ENCODE data around the gene RALGAPA2.

Gene RALGAPA2

GRCh38 chr20:20680991-20681508 lies 31.4 kb downstream of the RALGAPA2 start:
- no peak for DNase-seq

- no peak for DNase-seq
Measured at GRCh38 chr20:20679316-20679715, 33.1 kb downstream of the RALGAPA2 start.

- DNase-seq = no peak
Measured at GRCh38 chr20:20677186-20677585, 35.3 kb downstream of the RALGAPA2 start.

- DNase-seq = no peak
Measured at GRCh38 chr20:20668639-20669038, 43.8 kb downstream of the RALGAPA2 start.

- DNase-seq = no peak
Measured at GRCh38 chr20:20666359-20666758, 46.1 kb downstream of the RALGAPA2 start.

- no peak for DNase-seq
Measured at GRCh38 chr20:20665606-20666332, 46.7 kb downstream of the RALGAPA2 start.

- DNase-seq = no peak
Measured at GRCh38 chr20:20664795-20665589, 47.5 kb downstream of the RALGAPA2 start.

- DNase-seq = no peak
Measured at GRCh38 chr20:20663841-20664240, 48.6 kb downstream of the RALGAPA2 start.

- no peak for DNase-seq
Measured at GRCh38 chr20:20658871-20659431, 53.5 kb downstream of the RALGAPA2 start.

GRCh38 chr20:20658123-20658522 lies 54.3 kb downstream of the RALGAPA2 start:
- no peak for DNase-seq

GRCh38 chr20:20657092-20657491 lies 55.4 kb downstream of the RALGAPA2 start:
- DNase-seq = no peak

GRCh38 chr20:20655883-20656282 lies 56.6 kb downstream of the RALGAPA2 start:
- DNase-seq = no peak

GRCh38 chr20:20649945-20650344 lies 62.5 kb downstream of the RALGAPA2 start:
- no peak for DNase-seq

GRCh38 chr20:20643927-20644326 lies 68.5 kb downstream of the RALGAPA2 start:
- DNase-seq = no peak

- DNase-seq = no peak
Measured at GRCh38 chr20:20641783-20642182, 70.7 kb downstream of the RALGAPA2 start.

GRCh38 chr20:20638878-20639277 lies 73.6 kb downstream of the RALGAPA2 start:
- no peak for DNase-seq

GRCh38 chr20:20637998-20638725 lies 74.3 kb downstream of the RALGAPA2 start:
- no peak for DNase-seq

- no peak for DNase-seq
Measured at GRCh38 chr20:20635006-20635405, 77.4 kb downstream of the RALGAPA2 start.

- no peak for DNase-seq
Measured at GRCh38 chr20:20632644-20633043, 79.8 kb downstream of the RALGAPA2 start.

- no peak for DNase-seq
Measured at GRCh38 chr20:20630551-20630950, 81.9 kb downstream of the RALGAPA2 start.

- DNase-seq = no peak
Measured at GRCh38 chr20:20629556-20630188, 82.8 kb downstream of the RALGAPA2 start.

- no peak for DNase-seq
Measured at GRCh38 chr20:20628314-20628713, 84.1 kb downstream of the RALGAPA2 start.

GRCh38 chr20:20627471-20627870 lies 85.0 kb downstream of the RALGAPA2 start:
- DNase-seq = no peak

Measured in NCI-H2107 (cell line).